Calu3 (cell line): ENCODE data around the gene COL4A2. TPM values are rescaled to one million over a fixed set of nuclear protein-coding genes. Genes with fewer than 3 reads are reported as not detected.

Experiments used
- BruUV-seq: library from RNA; stranded (reverse); fragments of 400-500 nt; replicated peaks from 2 replicates; lab custom pipeline; 2021; lab: Mats Ljungman, UMichigan
- CTCF ChIA-PET: fragments of 300-600 bp; sonication (Branson Sonifier 250); formaldehyde crosslinking; loops from one replicate; lab custom pipeline; 2022; ENCODE audit warnings: antibody characterized with exemption; lab: Charles Lee
- DNase-seq: peaks from one replicate; pipeline ENCODE4 v3.0.0; 2022
- H3K27ac Mint-ChIP-seq: one replicate; pipeline ENCODE4 v1.8.0; 2022; ENCODE audit warnings: mixed read lengths; ENCODE audit not compliant: unreplicated experiment
- H3K27me3 Mint-ChIP-seq: one replicate; pipeline ENCODE4 v1.8.0; 2022; ENCODE audit warnings: mixed read lengths; ENCODE audit not compliant: unreplicated experiment
- H3K36me3 Mint-ChIP-seq: one replicate; pipeline ENCODE4 v1.8.0; 2022; ENCODE audit warnings: mild to moderate bottlenecking, moderate library complexity, mixed read lengths; ENCODE audit not compliant: insufficient read depth, unreplicated experiment
- H3K4me1 Mint-ChIP-seq: one replicate; pipeline ENCODE4 v1.8.0; 2022; ENCODE audit warnings: mild to moderate bottlenecking, low read depth, mixed read lengths; ENCODE audit not compliant: unreplicated experiment
- H3K4me3 Mint-ChIP-seq: one replicate; pipeline ENCODE4 v1.8.0; 2022; ENCODE audit warnings: mild to moderate bottlenecking, low read depth, moderate library complexity, mixed read lengths; ENCODE audit not compliant: unreplicated experiment
- H3K9me3 Mint-ChIP-seq: one replicate; pipeline ENCODE4 v1.8.0; 2022; ENCODE audit warnings: low read depth, mixed read lengths; ENCODE audit not compliant: unreplicated experiment
- intact Hi-C: fragments of 100-400 bp; cut with micrococcal nuclease; formaldehyde crosslinking; loops from one replicate; pipeline ENCODE4 v1.10.0; 2022; ENCODE audit not compliant: unreplicated experiment
- total RNA-seq: library from RNA; stranded (reverse); gene quantifications from 2 replicates; pipeline ENCODE4 v1.2.3, GENCODE V29; 2022
- TF ChIP-seq, protein P1 (sequence below): fragments of 200-600 bp; IDR thresholded peaks from one replicate; pipeline ENCODE4 v1.8.0; 2022; ENCODE audit warnings: antibody characterized with exemption; ENCODE audit not compliant: unreplicated experiment

Gene COL4A2
- total RNA-seq, 1 experiment from 2014 or later: 0.42 TPM

DNA sequence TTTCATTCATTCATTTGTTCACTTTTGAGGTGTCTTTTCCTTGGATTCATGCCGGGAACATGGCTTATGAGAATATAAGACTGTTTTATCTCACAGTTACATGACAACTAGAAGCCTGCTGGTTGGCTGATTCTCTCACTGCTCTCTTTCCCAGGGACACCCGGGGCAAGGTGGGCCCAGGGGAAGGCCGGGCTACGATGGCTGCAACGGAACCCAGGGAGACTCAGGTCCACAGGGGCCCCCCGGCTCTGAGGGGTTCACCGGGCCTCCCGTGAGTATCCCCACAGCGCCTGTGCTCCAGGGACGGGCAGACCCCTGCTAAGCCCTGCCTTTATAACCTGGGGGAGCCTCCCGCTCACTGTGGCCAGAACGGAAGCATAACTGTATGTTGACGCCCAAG lies 121.2 kb downstream of the COL4A2 start:
- Mint-ChIP-seq H3K36me3 (no peaks in the 10 kb centered on the region), H3K4me1 (no peaks in the 10 kb centered on the region), H3K27ac (no peak overlapping the region), H3K4me3 (no peak overlapping the region), H3K27me3 (no peaks in the 10 kb centered on the region), H3K9me3 (no peaks in the 10 kb centered on the region)
- BruUV-seq: no TSS peak
- TF ChIP-seq, protein P1, sequence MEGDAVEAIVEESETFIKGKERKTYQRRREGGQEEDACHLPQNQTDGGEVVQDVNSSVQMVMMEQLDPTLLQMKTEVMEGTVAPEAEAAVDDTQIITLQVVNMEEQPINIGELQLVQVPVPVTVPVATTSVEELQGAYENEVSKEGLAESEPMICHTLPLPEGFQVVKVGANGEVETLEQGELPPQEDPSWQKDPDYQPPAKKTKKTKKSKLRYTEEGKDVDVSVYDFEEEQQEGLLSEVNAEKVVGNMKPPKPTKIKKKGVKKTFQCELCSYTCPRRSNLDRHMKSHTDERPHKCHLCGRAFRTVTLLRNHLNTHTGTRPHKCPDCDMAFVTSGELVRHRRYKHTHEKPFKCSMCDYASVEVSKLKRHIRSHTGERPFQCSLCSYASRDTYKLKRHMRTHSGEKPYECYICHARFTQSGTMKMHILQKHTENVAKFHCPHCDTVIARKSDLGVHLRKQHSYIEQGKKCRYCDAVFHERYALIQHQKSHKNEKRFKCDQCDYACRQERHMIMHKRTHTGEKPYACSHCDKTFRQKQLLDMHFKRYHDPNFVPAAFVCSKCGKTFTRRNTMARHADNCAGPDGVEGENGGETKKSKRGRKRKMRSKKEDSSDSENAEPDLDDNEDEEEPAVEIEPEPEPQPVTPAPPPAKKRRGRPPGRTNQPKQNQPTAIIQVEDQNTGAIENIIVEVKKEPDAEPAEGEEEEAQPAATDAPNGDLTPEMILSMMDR: no peak
- intact Hi-C loops: no loop called here
- CTCF ChIA-PET: no interaction called here
- no peak for DNase-seq

DNA sequence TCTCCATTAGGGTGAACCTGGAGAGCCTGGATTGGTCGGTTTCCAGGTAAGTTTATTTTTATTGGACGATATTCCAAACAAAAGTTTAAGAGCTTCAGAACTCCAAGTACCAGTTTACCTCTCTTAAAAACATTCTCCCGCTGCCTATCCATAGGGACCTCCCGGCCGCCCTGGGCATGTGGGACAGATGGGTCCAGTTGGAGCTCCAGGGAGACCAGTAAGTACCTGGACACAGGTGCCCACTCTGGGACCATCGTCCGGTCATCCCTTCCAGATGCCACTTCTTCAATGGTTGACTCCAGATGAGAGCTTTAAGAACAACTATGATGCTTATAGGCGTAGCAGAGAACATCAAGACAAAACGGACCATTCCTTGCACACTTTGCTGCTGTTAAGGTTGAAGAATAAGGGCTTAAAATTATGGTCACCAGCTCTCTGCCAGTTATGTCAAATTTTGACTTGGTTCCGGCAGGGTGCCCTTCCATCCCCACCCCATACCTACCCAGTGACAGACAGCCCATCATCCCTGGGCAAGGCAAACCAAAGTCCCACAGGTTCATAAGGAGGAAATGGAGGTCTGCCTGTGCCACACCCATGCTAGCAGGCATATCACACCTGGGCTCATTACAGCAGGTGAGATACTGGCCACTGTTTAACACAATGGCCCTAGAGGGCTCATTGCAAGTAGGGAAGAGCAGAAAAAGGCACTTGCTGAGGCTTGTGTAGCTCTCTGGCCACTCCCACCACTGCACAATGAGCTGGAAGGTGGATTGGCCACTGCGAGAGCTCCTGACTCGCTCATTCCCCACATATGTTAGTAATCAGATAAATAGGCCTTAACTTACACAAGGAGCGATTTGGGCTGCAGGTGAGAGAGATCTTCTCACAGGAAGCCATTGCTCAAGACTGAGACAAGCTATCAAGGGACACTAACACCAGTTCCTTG lies 123.6 kb downstream of the COL4A2 start:
- H3K36me3 Mint-ChIP-seq: no peaks in the 10 kb centered on the region
- intact Hi-C loops: no loop called here
- H3K27ac Mint-ChIP-seq: no peak overlapping the region
- no peaks in the 10 kb centered on the region for H3K4me1 Mint-ChIP-seq
- H3K27me3 Mint-ChIP-seq: no peaks in the 10 kb centered on the region
- TF ChIP-seq, protein P1: no peak
- DNase-seq: no peak
- no peaks in the 10 kb centered on the region for H3K9me3 Mint-ChIP-seq
- CTCF ChIA-PET: no interaction called here
- no peak overlapping the region for H3K4me3 Mint-ChIP-seq
- BruUV-seq: no TSS peak

DNA sequence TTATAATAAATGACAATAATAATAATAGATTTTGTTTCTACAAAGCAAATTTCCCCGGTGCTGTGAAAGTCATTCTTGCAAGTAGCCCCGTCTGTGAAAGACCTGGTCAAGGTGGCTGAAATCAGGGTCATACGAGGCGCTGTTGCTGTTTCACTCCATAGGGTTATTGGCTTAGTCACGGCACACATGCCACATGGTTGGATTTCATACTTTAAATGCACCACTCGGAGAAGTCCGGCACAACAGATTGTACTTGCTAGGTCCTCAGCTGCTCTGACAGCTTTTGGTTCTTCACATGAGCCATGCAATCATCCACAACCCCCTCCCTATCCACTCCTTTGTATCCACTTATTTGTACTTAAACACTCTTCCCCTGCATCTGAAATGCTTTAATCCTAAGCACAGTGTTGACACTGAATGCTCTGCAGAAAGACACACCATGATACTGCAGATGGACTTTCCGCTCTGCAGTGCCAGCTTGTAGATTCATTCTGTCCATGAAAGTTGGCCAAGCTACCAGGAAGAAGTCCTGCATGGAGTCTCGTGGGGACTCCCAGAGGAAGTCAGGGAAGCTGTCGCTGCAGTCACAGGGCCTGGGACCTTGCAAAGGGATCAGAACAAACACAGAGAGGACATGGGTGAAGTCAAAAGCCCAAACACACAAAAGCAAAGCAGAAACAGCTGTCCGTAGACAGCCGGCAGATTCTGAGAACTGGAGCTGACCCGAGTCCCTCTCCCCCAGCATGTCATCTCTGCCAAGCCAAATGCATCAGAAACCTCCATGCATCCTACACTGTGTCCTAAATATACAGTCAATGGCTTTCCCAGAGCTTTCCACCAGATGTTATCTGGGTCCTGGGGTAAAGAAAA lies 124.6 kb downstream of the COL4A2 start:
- no peaks in the 10 kb centered on the region for H3K27me3 Mint-ChIP-seq
- BruUV-seq: no TSS peak
- DNase-seq: no peak
- no peaks in the 10 kb centered on the region for H3K36me3 Mint-ChIP-seq
- CTCF ChIA-PET: no interaction called here
- TF ChIP-seq, protein P1: no peak
- intact Hi-C loops: no loop called here
- no peaks in the 10 kb centered on the region for H3K9me3 Mint-ChIP-seq
- no peak overlapping the region for H3K4me3 Mint-ChIP-seq
- H3K4me1 Mint-ChIP-seq: no peaks in the 10 kb centered on the region
- H3K27ac Mint-ChIP-seq: no peak overlapping the region

DNA sequence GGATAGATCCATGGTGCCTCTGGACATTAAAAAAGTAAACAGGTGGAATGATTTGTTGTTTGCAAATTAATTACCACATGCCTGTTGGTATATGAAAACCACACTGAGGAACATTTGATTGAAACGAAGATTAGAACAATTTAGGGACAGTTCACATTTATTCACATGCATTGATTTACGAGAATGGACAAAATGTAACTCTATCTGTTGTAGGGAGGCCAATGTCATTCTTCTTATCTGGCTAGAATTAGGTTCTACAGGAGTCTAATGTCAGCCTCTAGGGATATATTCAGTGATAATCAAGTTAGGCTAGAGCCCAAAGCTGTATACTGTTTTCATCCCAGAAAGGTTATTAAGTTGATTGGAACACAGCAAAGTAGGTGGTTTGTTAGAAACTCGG lies 125.4 kb downstream of the COL4A2 start:
- Mint-ChIP-seq H3K4me3 (no peak overlapping the region), H3K36me3 (no peaks in the 10 kb centered on the region), H3K4me1 (no peaks in the 10 kb centered on the region), H3K27ac (no peak overlapping the region), H3K9me3 (no peaks in the 10 kb centered on the region), H3K27me3 (no peaks in the 10 kb centered on the region)
- BruUV-seq: no TSS peak
- DNase-seq: no peak
- TF ChIP-seq, protein P1: no peak
- CTCF ChIA-PET: no interaction called here
- intact Hi-C loops: no loop called here
